Keratinocyte (primary cell): ENCODE results near the gene VAMP5. TPM values are rescaled to one million over a fixed set of nuclear protein-coding genes. Genes with fewer than 3 reads are reported as not detected.
"Not testable (repeated sequence)": the region's sequence is repeated elsewhere in the genome, so short reads cannot be mapped to it uniquely, and the experiment has no call there.

ENCODE experiments used
- DNase-seq: peaks from one replicate; pipeline ENCODE4 v3.0.0-alpha.2; 2011; ENCODE audit warnings: low read depth, missing footprints, low spot score
- FAIRE-seq: peaks from 2 replicates; lab custom pipeline; 2011; peaks lifted over from hg19 to GRCh38; lab: Jason Lieb, UNC
- H2AFZ ChIP-seq: 2 replicates; pipeline ENCODE4 v1.6.0; 2012; ENCODE audit warnings: low read length, control low read depth, inconsistent platforms; ENCODE audit not compliant: control insufficient read depth
- H3K27ac ChIP-seq: 2 replicates; pipeline ENCODE4 v1.5.1; 2011; ENCODE audit warnings: low read length; ENCODE audit not compliant: control insufficient read depth, insufficient read depth
- H3K27me3 ChIP-seq: 3 replicates; pipeline ENCODE4 v1.6.0; 2011; ENCODE audit warnings: low read length; ENCODE audit not compliant: control insufficient read depth, insufficient read depth; ENCODE audit errors: extremely low read depth
- H3K36me3 ChIP-seq, 2 experiments: 2 replicates in 1 of 2; 3 replicates in 1 of 2; pipeline ENCODE4 v1.5.1; 2011; ENCODE audit warnings: low read length in 2 of 2, mild to moderate bottlenecking in 1 of 2; ENCODE audit not compliant: control insufficient read depth in 2 of 2, insufficient read depth in 2 of 2; ENCODE audit errors: extremely low read depth in 1 of 2
- H3K4me1 ChIP-seq: 3 replicates; pipeline ENCODE4 v1.5.1; 2011; ENCODE audit warnings: low read length; ENCODE audit not compliant: control insufficient read depth, insufficient read depth; ENCODE audit errors: extremely low read depth
- H3K4me2 ChIP-seq: 3 replicates; pipeline ENCODE4 v1.6.0; 2011; ENCODE audit warnings: low read depth, low read length; ENCODE audit not compliant: control insufficient read depth, insufficient read depth; ENCODE audit errors: extremely low read depth
- H3K4me3 ChIP-seq, 3 experiments: fragments of 200-600 bp in 1 of 3; sonication (generic) in 1 of 3; 2 replicates in 2 of 3; 3 replicates in 1 of 3; pipeline ENCODE4 v1.5.1; 2011 to 2016; ENCODE audit warnings: low read length in 3 of 3, mild to moderate bottlenecking in 3 of 3, control low read depth in 2 of 3, inconsistent platforms in 1 of 3, low read depth in 1 of 3, mixed read lengths in 1 of 3, mixed run types in 1 of 3, moderate library complexity in 1 of 3; ENCODE audit not compliant: control insufficient read depth in 2 of 3, insufficient read depth in 2 of 3; ENCODE audit errors: extremely low read depth in 1 of 3
- H3K79me2 ChIP-seq: 2 replicates; pipeline ENCODE4 v1.6.0; 2012; ENCODE audit warnings: low read length; ENCODE audit not compliant: control insufficient read depth, insufficient read depth
- H3K9ac ChIP-seq: 3 replicates; pipeline ENCODE4 v1.6.0; 2011; ENCODE audit warnings: low read length; ENCODE audit not compliant: control insufficient read depth, insufficient read depth; ENCODE audit errors: extremely low read depth
- H3K9me1 ChIP-seq: 3 replicates; pipeline ENCODE4 v1.6.0; 2011; ENCODE audit warnings: low read length; ENCODE audit not compliant: control insufficient read depth, insufficient read depth; ENCODE audit errors: extremely low read depth
- H3K9me3 ChIP-seq: 2 replicates; pipeline ENCODE4 v1.5.1; 2012; ENCODE audit warnings: low read depth, low read length; ENCODE audit not compliant: control insufficient read depth
- H4K20me1 ChIP-seq: 3 replicates; pipeline ENCODE4 v1.6.0; 2011; ENCODE audit warnings: low read length; ENCODE audit not compliant: control insufficient read depth, insufficient read depth; ENCODE audit errors: extremely low read depth
- CTCF ChIP-seq, 3 experiments: IDR thresholded peaks in 1 of 3; conservative IDR thresholded peaks in 1 of 3; optimal IDR thresholded peaks in 1 of 3; 2 replicates in 2 of 3; 3 replicates in 1 of 3; pipeline versions ENCODE3 to v1.5.1; 2011; ENCODE audit warnings: low read length in 3 of 3, mild to moderate bottlenecking in 3 of 3, moderate library complexity in 2 of 3, control low read depth in 1 of 3, inconsistent platforms in 1 of 3; ENCODE audit not compliant: insufficient read depth in 2 of 3; ENCODE audit errors: extremely low read depth in 1 of 3
- EZH2 ChIP-seq: IDR thresholded peaks from one replicate; pipeline ENCODE4 v1.6.1; 2012; ENCODE audit warnings: inconsistent platforms, mild to moderate bottlenecking, low read length, moderate library complexity
- dilution Hi-C: fragments of 300-500 bp; cut with MboI; formaldehyde crosslinking; loops from one replicate; pipeline ENCODE4 v1.7.0; 2020; ENCODE audit warnings: low sequenced_read_pairs; ENCODE audit not compliant: extremely low pct_ligation_motif_present
- polyA plus RNA-seq, 5 experiments: library from polyadenylated mRNA; depleted of rRNA in 3 of 5; stranded (reverse) in 3 of 5; stranded (forward) in 1 of 5; unstranded in 1 of 5; fragments of >200 nt; gene quantifications; 1 replicate in 1 of 5; 2 replicates in 3 of 5; 3 replicates in 1 of 5; pipeline versions ENCODE4 v1.2.1 to v1.2.3, GENCODE V29; 2011 to 2012; ENCODE audit warnings: missing spikeins in 2 of 5, low read depth in 1 of 5, low replicate concordance in 1 of 5

Gene VAMP5
- polyA plus RNA-seq, 1 donor (not counting 4 experiments of a cell fraction or from before 2014, with no cell fraction given), result 11.0 TPM

- Histone ChIP-seq H2AFZ (peak overlapping the region; percentile 2), H3K4me3 (no peak overlapping the region), H4K20me1 (no peaks in the 10 kb centered on the region), H3K9me1 (no peaks in the 10 kb centered on the region), H3K4me1 (peaks cover 17% of the 10 kb centered on the region), H3K27me3 (no peaks in the 10 kb centered on the region), H3K36me3 (no peaks in the 10 kb centered on the region), H3K9ac (no peak overlapping the region), H3K4me2 (no peak overlapping the region), H3K79me2 (peaks cover 4% of the 10 kb centered on the region), H3K27ac (peak overlapping the region; percentile 26), H3K9me3 (no peaks in the 10 kb centered on the region)
- DNase-seq (no peak), FAIRE-seq (no peak)
- TF ChIP-seq EZH2 (no peak), CTCF (optimal IDR thresholded peaks at IDR 0.05 in 1 of 3, IDR thresholded peaks at IDR 0.05 in 1 of 3, conservative IDR thresholded peaks at IDR 0.05 in 1 of 3; ENCODE audit: extremely low read depth in 1 of 3, insufficient read depth in 2 of 3, low read length in 3 of 3) (no peak)
- dilution Hi-C loops, result no loop called here
These were observed 6.7 kb downstream of the VAMP5 start for GRCh38 chr2:85590950-85591349.

- Histone ChIP-seq H3K4me2 (no peak overlapping the region), H4K20me1 (no peaks in the 10 kb centered on the region), H3K4me3 (no peak overlapping the region), H3K79me2 (peaks cover 10% of the 10 kb centered on the region), H3K27ac (no peak overlapping the region), H3K9me1 (no peaks in the 10 kb centered on the region), H3K9me3 (no peaks in the 10 kb centered on the region), H3K4me1 (peaks cover 23% of the 10 kb centered on the region), H3K9ac (no peak overlapping the region), H3K27me3 (no peaks in the 10 kb centered on the region), H2AFZ (no peak overlapping the region), H3K36me3 (peaks cover 0 to 1% of the 10 kb centered on the region in 2 experiments)
- dilution Hi-C loops, result no loop called here
- no peak for DNase-seq
- TF ChIP-seq EZH2, result no peak
- no peak for TF ChIP-seq CTCF (optimal IDR thresholded peaks at IDR 0.05 in 1 of 3, IDR thresholded peaks at IDR 0.05 in 1 of 3, conservative IDR thresholded peaks at IDR 0.05 in 1 of 3; ENCODE audit: extremely low read depth in 1 of 3, insufficient read depth in 2 of 3, low read length in 3 of 3)
- FAIRE-seq, result no peak
These were observed 7.3 kb downstream of the VAMP5 start for GRCh38 chr2:85591563-85591962.

- H3K4me3 ChIP-seq, dilution Hi-C loops, DNase-seq, H2AFZ ChIP-seq, H3K9ac ChIP-seq, H3K27ac ChIP-seq, H3K9me1 ChIP-seq, H3K9me3 ChIP-seq, H3K27me3 ChIP-seq, FAIRE-seq, H3K4me2 ChIP-seq, H4K20me1 ChIP-seq, H3K36me3 ChIP-seq: not testable (repeated sequence)
- Histone ChIP-seq H3K4me1 (peaks cover 24% of the 10 kb centered on the region), H3K79me2 (peaks cover 17% of the 10 kb centered on the region)
These were observed 8.1 kb downstream of the VAMP5 start for GRCh38 chr2:85592299-85592698.
